Stimulated activated CD8-positive, alpha-beta memory T cell treated with anti-CD3 and anti-CD28 coated beads, Interleukin-7, amount 100 ng/mL, for 48 hours (primary cell): ENCODE data around the gene TSPAN9.

ENCODE experiments used
- DNase-seq, 2 donors: peaks; one replicate each; pipeline ENCODE4 v3.0.0-alpha.2; 2020; ENCODE audit warnings: low read depth in 1 of 2; ENCODE audit errors: extremely low read depth in 1 of 2

Gene TSPAN9

GRCh38 chr12:3137814-3138445 is 60.8 kb downstream of the TSPAN9 start:
- DNase-seq = no peak

- no peak for DNase-seq
Measured at GRCh38 chr12:3138941-3139511, 61.8 kb downstream of the TSPAN9 start.

GRCh38 chr12:3139760-3140159 is 62.6 kb downstream of the TSPAN9 start:
- DNase-seq = no peak

GRCh38 chr12:3140284-3140683 is 63.1 kb downstream of the TSPAN9 start:
- no peak for DNase-seq

- DNase-seq = no peak
Measured at GRCh38 chr12:3141339-3142321, 64.5 kb downstream of the TSPAN9 start.

GRCh38 chr12:3142386-3142785 is 65.2 kb downstream of the TSPAN9 start:
- no peak for DNase-seq

- no peak for DNase-seq
Measured at GRCh38 chr12:3144495-3144894, 67.3 kb downstream of the TSPAN9 start.

- no peak for DNase-seq
Measured at GRCh38 chr12:3145033-3145432, 67.9 kb downstream of the TSPAN9 start.

GRCh38 chr12:3145546-3146310 is 68.5 kb downstream of the TSPAN9 start:
- DNase-seq = no peak

GRCh38 chr12:3147260-3147659 is 70.1 kb downstream of the TSPAN9 start:
- DNase-seq = no peak

- DNase-seq = no peak
Measured at GRCh38 chr12:3148366-3149000, 71.3 kb downstream of the TSPAN9 start.

- no peak for DNase-seq
Measured at GRCh38 chr12:3149515-3150307, 72.5 kb downstream of the TSPAN9 start.

- DNase-seq = no peak
Measured at GRCh38 chr12:3150308-3150670, 73.1 kb downstream of the TSPAN9 start.

- DNase-seq = no peak
Measured at GRCh38 chr12:3150931-3151835, 74.0 kb downstream of the TSPAN9 start.

GRCh38 chr12:3152011-3152511 is 74.9 kb downstream of the TSPAN9 start:
- DNase-seq = no peak

GRCh38 chr12:3152892-3153291 is 75.7 kb downstream of the TSPAN9 start:
- DNase-seq = no peak

GRCh38 chr12:3154006-3154405 is 76.8 kb downstream of the TSPAN9 start:
- no peak for DNase-seq

GRCh38 chr12:3155702-3156370 is 78.7 kb downstream of the TSPAN9 start:
- DNase-seq = no peak
